MM.1S (cell line): Measurements from ENCODE around the gene MCOLN2.

ENCODE experiments used
- EZH2 ChIP-seq: fragments of 300-600 bp; sonication (generic); optimal IDR thresholded peaks from 2 replicates; pipeline ENCODE3; 2017; ENCODE audit warnings: low read depth, mild to moderate bottlenecking, antibody characterized with exemption, low read length, mixed read lengths
- EZH2phosphoT487 ChIP-seq: fragments of 300-600 bp; sonication (generic); IDR thresholded peaks from 2 replicates; pipeline ENCODE4 v1.6.1; 2018; ENCODE audit warnings: antibody characterized with exemption, low read length
- TF ChIP-seq, protein P1 (sequence below): fragments of 300-600 bp; sonication (generic); IDR thresholded peaks from 2 replicates; pipeline ENCODE4 v1.5.1; 2016; ENCODE audit warnings: antibody characterized with exemption, low read length, mixed read lengths

DNA sequence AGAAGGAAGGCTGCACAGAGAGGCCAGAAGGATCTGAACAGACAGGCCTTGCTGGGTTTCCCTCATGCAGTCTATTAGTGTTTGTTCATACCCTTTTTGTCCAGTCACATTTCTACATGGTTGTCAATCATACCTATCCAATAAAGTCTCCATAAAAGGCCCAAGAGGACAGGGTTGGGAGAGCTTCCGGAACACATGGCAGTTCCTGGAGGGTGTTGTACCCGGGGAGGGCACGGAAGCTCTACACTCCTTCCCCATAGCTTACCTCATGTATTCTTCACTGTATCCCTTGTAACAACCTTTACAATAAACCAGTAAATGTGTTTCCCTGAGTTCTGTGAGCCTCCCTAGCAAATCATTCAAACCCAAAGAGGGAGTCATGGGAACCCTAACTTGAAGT is 28.0 kb downstream of the MCOLN2 start:
- TF ChIP-seq, protein P1, sequence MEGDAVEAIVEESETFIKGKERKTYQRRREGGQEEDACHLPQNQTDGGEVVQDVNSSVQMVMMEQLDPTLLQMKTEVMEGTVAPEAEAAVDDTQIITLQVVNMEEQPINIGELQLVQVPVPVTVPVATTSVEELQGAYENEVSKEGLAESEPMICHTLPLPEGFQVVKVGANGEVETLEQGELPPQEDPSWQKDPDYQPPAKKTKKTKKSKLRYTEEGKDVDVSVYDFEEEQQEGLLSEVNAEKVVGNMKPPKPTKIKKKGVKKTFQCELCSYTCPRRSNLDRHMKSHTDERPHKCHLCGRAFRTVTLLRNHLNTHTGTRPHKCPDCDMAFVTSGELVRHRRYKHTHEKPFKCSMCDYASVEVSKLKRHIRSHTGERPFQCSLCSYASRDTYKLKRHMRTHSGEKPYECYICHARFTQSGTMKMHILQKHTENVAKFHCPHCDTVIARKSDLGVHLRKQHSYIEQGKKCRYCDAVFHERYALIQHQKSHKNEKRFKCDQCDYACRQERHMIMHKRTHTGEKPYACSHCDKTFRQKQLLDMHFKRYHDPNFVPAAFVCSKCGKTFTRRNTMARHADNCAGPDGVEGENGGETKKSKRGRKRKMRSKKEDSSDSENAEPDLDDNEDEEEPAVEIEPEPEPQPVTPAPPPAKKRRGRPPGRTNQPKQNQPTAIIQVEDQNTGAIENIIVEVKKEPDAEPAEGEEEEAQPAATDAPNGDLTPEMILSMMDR: no peak
- TF ChIP-seq EZH2 (no peak), EZH2phosphoT487 (no peak)
